ENCODE measurements around the gene CCNL1.

DNA sequence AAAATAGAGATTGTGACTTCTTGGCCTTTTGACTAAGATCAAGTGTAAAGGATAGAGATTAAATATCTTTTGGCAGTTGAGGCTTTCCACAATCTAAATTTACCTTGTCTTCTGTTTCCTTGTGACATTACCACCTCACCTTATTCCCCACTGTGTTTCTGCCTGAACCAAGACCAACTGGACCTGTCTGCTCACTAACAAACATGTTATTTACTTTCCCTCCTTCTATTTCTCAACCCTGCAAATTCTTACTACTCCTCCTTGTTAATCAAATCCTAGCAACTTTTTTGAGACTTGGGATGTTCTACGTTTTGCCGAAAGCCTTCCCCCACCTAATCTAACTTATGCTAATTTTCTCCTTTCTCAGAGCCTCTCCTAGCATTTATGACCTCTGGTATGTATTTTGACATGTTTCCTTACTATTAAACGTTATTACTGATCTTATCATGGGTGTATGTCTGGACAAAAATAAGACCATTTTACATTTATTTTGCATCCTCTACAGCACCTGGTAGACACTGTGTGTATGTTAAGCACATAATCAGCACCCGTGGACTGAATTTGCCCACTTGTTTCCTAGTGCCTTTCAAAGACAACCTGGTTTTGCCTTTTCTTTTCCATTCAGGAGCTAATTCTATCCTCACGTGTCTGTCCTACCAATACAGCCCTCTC, 7.6 kb upstream of the CCNL1 start:
- TF ChIP-seq, protein P1, sequence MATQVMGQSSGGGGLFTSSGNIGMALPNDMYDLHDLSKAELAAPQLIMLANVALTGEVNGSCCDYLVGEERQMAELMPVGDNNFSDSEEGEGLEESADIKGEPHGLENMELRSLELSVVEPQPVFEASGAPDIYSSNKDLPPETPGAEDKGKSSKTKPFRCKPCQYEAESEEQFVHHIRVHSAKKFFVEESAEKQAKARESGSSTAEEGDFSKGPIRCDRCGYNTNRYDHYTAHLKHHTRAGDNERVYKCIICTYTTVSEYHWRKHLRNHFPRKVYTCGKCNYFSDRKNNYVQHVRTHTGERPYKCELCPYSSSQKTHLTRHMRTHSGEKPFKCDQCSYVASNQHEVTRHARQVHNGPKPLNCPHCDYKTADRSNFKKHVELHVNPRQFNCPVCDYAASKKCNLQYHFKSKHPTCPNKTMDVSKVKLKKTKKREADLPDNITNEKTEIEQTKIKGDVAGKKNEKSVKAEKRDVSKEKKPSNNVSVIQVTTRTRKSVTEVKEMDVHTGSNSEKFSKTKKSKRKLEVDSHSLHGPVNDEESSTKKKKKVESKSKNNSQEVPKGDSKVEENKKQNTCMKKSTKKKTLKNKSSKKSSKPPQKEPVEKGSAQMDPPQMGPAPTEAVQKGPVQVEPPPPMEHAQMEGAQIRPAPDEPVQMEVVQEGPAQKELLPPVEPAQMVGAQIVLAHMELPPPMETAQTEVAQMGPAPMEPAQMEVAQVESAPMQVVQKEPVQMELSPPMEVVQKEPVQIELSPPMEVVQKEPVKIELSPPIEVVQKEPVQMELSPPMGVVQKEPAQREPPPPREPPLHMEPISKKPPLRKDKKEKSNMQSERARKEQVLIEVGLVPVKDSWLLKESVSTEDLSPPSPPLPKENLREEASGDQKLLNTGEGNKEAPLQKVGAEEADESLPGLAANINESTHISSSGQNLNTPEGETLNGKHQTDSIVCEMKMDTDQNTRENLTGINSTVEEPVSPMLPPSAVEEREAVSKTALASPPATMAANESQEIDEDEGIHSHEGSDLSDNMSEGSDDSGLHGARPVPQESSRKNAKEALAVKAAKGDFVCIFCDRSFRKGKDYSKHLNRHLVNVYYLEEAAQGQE (IDR thresholded peaks at IDR 0.05; ENCODE audit: insufficient replicate concordance, low read depth) = no peak
- TF ChIP-seq, protein P2, sequence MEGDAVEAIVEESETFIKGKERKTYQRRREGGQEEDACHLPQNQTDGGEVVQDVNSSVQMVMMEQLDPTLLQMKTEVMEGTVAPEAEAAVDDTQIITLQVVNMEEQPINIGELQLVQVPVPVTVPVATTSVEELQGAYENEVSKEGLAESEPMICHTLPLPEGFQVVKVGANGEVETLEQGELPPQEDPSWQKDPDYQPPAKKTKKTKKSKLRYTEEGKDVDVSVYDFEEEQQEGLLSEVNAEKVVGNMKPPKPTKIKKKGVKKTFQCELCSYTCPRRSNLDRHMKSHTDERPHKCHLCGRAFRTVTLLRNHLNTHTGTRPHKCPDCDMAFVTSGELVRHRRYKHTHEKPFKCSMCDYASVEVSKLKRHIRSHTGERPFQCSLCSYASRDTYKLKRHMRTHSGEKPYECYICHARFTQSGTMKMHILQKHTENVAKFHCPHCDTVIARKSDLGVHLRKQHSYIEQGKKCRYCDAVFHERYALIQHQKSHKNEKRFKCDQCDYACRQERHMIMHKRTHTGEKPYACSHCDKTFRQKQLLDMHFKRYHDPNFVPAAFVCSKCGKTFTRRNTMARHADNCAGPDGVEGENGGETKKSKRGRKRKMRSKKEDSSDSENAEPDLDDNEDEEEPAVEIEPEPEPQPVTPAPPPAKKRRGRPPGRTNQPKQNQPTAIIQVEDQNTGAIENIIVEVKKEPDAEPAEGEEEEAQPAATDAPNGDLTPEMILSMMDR (IDR thresholded peaks at IDR 0.05; ENCODE audit: insufficient read depth, low read length) = no peak
- no peak for TF ChIP-seq POLR2AphosphoS5 (IDR thresholded peaks at IDR 0.05; ENCODE audit: low read depth)
- TF ChIP-seq GABPA (IDR thresholded peaks at IDR 0.05; ENCODE audit: low read depth) = no peak
- TF ChIP-seq SPI1 (IDR thresholded peaks at IDR 0.05; ENCODE audit: borderline replicate concordance, low read depth) = no peak
